Measurements from ENCODE around the gene TGFBR3.

DNA sequence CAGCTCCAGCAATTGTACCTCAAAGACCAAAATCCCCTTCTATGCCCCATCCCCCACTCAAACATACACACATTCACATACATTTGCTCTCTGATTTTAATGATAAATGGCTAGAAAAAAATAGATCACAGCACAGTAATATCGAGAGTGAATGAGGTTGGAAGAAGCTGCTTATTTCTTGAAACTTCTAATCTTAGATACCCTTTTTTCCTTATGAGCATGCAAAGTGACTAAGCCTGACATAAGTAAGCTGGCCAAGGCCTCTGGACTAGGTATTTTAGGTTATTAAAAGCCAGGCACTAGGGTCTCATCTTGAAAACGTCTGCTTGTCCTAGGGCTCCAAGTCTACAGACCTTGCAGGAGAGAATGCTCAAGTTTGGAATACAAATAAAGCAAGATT, 133.6 kb downstream of the TGFBR3 start:
- TF ChIP-seq, protein P1, sequence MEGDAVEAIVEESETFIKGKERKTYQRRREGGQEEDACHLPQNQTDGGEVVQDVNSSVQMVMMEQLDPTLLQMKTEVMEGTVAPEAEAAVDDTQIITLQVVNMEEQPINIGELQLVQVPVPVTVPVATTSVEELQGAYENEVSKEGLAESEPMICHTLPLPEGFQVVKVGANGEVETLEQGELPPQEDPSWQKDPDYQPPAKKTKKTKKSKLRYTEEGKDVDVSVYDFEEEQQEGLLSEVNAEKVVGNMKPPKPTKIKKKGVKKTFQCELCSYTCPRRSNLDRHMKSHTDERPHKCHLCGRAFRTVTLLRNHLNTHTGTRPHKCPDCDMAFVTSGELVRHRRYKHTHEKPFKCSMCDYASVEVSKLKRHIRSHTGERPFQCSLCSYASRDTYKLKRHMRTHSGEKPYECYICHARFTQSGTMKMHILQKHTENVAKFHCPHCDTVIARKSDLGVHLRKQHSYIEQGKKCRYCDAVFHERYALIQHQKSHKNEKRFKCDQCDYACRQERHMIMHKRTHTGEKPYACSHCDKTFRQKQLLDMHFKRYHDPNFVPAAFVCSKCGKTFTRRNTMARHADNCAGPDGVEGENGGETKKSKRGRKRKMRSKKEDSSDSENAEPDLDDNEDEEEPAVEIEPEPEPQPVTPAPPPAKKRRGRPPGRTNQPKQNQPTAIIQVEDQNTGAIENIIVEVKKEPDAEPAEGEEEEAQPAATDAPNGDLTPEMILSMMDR (IDR thresholded peaks at IDR 0.05; ENCODE audit: insufficient read depth, low read length, poor library complexity, severe bottlenecking) = no peak
- TF ChIP-seq EZH2phosphoT487 (conservative IDR thresholded peaks at IDR 0.05; ENCODE audit: low read length) = no peak
